NB4 (cell line): ENCODE measurements around the gene NNAT.

Experiments used
- CTCF ChIP-seq: IDR thresholded peaks from one replicate; pipeline ENCODE4 v1.5.1; 2012; ENCODE audit warnings: low read depth, low read length
- MAX ChIP-seq: IDR thresholded peaks from 2 replicates; pipeline ENCODE4 v1.6.1; 2011; ENCODE audit warnings: low read depth, low read length
- POLR2A ChIP-seq: IDR thresholded peaks from 2 replicates; pipeline ENCODE4 v1.6.1; 2011; ENCODE audit warnings: mild to moderate bottlenecking; ENCODE audit not compliant: insufficient read length; ENCODE audit errors: extremely low read depth

- TF ChIP-seq CTCF (no peak), POLR2A (no peak), MAX (no peak)
Measured at GRCh38 chr20:37567331-37567665, 46.2 kb downstream of the NNAT start.
